ENCODE results near the gene ABHD14A. TPM values are rescaled to one million over a fixed set of nuclear protein-coding genes. Genes with fewer than 3 reads are reported as not detected.

Gene ABHD14A
- total RNA-seq, 2 donors from 2014 or later: 55.3 to 58.5 TPM

- intact Hi-C loops (cut with DNase I): no loop called here
- TF ChIP-seq POLR2AphosphoS5 (IDR thresholded peaks at IDR 0.05): no peak
- TF ChIP-seq, protein P1, sequence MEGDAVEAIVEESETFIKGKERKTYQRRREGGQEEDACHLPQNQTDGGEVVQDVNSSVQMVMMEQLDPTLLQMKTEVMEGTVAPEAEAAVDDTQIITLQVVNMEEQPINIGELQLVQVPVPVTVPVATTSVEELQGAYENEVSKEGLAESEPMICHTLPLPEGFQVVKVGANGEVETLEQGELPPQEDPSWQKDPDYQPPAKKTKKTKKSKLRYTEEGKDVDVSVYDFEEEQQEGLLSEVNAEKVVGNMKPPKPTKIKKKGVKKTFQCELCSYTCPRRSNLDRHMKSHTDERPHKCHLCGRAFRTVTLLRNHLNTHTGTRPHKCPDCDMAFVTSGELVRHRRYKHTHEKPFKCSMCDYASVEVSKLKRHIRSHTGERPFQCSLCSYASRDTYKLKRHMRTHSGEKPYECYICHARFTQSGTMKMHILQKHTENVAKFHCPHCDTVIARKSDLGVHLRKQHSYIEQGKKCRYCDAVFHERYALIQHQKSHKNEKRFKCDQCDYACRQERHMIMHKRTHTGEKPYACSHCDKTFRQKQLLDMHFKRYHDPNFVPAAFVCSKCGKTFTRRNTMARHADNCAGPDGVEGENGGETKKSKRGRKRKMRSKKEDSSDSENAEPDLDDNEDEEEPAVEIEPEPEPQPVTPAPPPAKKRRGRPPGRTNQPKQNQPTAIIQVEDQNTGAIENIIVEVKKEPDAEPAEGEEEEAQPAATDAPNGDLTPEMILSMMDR (IDR thresholded peaks at IDR 0.05): no peak
- no peak for TF ChIP-seq POLR2A (IDR thresholded peaks at IDR 0.05)
- Histone ChIP-seq H3K4me1 (replicated peaks) (peaks cover under 1% of the 10 kb centered on the region), H3K27ac (no peak overlapping the region), H3K27me3 (replicated peaks; ENCODE audit: insufficient read depth) (no peaks in the 10 kb centered on the region), H3K4me3 (no peak overlapping the region), H3K36me3 (peaks cover 6 to 33% of the 10 kb centered on the region in 2 donors), H3K9me3 (no peaks in the 10 kb centered on the region)
- DNase-seq (ENCODE audit: low spot score): no peak
- 94% methylated on average over 27 of the region's 28 CpGs for WGBS
These were observed 39.6 kb upstream of the ABHD14A start for GRCh38 chr3:51934991-51935885.

DNA sequence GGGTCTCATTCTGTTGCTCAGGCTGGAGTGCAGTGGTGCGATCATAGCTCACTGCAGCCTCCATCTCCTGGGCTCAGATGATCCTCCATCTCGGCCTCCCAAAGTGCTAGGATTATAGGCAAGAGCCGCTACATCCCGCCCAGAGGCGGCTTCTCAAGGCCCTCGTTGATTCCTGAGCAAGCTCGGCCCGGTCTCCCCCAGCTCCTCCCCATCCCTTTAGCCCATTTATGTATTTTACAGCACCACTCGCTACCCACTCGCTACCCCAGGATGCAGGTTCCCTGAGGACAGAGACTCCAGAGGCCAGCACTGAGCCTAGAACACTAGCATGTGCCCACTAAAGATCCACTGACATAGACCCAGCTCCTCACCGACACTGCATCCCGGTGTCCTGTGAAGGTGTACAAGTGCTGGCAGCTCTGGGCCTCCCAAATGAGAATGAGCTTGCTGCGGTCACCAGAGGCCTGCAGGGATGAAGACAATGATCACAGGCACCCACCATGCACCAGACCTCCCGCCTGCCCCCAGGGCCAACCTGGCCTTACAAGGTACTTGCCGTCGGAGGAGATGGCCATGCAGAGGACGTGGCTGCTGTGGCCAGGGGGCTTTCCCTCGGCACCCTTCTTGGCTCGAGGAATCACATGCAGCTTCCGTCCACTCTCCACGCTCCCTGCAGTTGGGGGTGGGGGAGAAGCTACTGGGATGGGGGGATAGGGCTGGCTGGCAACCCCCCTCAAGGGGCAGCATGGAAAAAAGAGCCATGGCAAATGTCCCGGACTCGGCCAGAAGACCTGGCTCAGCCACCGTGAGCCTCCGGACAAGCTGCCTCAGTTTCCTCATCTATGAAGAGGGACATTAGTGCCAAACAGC, 38.7 kb upstream of the ABHD14A start:
- H3K4me1 ChIP-seq (replicated peaks): peaks cover 9% of the 10 kb centered on the region
- H3K27me3 ChIP-seq (replicated peaks; ENCODE audit: insufficient read depth): no peaks in the 10 kb centered on the region
- DNase-seq (ENCODE audit: low spot score): no peak
- WGBS: 96% methylated on average over 25 of the region's 25 CpGs
- H3K9me3 ChIP-seq: no peaks in the 10 kb centered on the region
- intact Hi-C loops (cut with DNase I): no loop called here
- peaks cover 6 to 33% of the 10 kb centered on the region in 2 donors for H3K36me3 ChIP-seq
- TF ChIP-seq, protein P1 (IDR thresholded peaks at IDR 0.05): no peak
- TF ChIP-seq POLR2A (IDR thresholded peaks at IDR 0.05): no peak
- no peak for TF ChIP-seq POLR2AphosphoS5 (IDR thresholded peaks at IDR 0.05)
- no peak overlapping the region for H3K4me3 ChIP-seq
- no peak overlapping the region for H3K27ac ChIP-seq

DNA sequence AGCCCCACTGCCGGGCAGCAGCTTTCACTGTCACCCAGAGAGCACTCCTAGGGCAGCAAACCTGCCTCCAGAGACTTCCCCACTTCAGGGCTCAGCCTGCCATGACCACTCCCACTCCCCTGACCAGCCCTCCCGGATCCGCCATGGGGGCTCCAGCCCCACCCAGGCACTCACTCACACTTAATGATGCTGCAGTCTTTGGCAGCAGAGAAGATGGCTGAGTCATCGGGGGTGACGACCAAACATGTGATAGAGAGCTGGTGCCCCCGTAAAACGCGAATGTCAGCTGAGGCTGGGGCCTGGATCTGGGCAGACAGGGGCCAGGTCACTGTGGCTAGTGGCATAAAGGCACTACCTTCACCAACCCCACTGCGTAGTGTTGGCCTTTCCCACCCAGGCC, 37.9 kb upstream of the ABHD14A start:
- no peaks in the 10 kb centered on the region for H3K27me3 ChIP-seq (replicated peaks; ENCODE audit: insufficient read depth)
- peaks cover 9% of the 10 kb centered on the region for H3K4me1 ChIP-seq (replicated peaks)
- TF ChIP-seq POLR2A (IDR thresholded peaks at IDR 0.05) (no peak), POLR2AphosphoS5 (IDR thresholded peaks at IDR 0.05) (no peak)
- TF ChIP-seq, protein P1 (IDR thresholded peaks at IDR 0.05): no peak
- no peak for DNase-seq (ENCODE audit: low spot score)
- H3K4me3 ChIP-seq: no peak overlapping the region
- 80% methylated on average over 9 of the region's 9 CpGs for WGBS
- no peak overlapping the region for H3K27ac ChIP-seq
- no peaks in the 10 kb centered on the region for H3K9me3 ChIP-seq
- intact Hi-C loops (cut with DNase I): no loop called here
- peaks cover 6 to 33% of the 10 kb centered on the region in 2 donors for H3K36me3 ChIP-seq

DNA sequence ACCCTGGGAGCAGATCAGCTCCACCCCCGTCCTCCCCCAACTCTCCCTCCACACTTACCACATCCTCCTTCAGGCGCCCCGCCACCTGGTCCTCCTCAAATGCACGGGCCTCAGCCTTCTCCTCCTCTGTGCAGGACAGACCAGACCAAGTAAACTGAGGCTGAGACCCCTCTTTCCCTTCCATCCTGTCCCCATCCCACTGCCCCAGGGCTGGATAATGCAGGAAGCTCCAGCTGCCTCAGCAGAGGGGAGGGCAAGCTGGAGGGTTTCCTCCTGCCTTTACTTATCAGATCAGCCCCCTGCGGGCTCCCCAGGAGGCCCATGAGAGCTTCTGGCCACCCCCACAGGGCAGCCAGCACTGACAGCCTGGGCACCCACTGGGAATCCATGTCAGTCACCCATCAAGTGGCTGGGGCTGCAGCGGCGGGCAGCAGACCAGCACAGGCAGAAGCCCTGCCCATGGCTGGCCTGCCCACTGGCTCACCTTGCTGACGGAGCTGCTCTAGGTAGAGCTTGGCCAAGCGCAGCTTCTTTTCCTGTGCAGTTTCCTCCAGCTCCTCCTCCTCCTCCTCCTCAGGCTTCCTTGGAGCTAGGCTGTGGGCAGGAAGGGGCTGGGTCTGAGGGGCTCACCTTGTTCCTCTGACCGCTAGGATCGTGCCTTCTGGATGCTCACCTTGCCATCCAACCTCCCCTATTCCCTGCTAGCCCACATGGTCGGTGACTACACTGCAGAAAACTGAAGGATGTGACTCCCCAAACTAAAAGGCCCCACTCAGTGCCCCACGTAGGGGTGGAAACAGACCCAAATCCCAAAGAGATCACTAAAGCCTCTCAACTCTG, 37.0 kb upstream of the ABHD14A start:
- no peak for TF ChIP-seq POLR2AphosphoS5 (IDR thresholded peaks at IDR 0.05)
- TF ChIP-seq, protein P1 (IDR thresholded peaks at IDR 0.05): no peak
- H3K36me3 ChIP-seq: peaks cover 6 to 33% of the 10 kb centered on the region in 2 donors
- no peak overlapping the region for H3K27ac ChIP-seq
- intact Hi-C loops (cut with DNase I): no loop called here
- 90% methylated on average over 13 of the region's 13 CpGs for WGBS
- no peaks in the 10 kb centered on the region for H3K9me3 ChIP-seq
- H3K4me1 ChIP-seq (replicated peaks): peaks cover 9% of the 10 kb centered on the region
- H3K4me3 ChIP-seq: no peak overlapping the region
- no peak for DNase-seq (ENCODE audit: low spot score)
- no peaks in the 10 kb centered on the region for H3K27me3 ChIP-seq (replicated peaks; ENCODE audit: insufficient read depth)
